ENCODE data around the gene AATK.

AATK gene, protein sequence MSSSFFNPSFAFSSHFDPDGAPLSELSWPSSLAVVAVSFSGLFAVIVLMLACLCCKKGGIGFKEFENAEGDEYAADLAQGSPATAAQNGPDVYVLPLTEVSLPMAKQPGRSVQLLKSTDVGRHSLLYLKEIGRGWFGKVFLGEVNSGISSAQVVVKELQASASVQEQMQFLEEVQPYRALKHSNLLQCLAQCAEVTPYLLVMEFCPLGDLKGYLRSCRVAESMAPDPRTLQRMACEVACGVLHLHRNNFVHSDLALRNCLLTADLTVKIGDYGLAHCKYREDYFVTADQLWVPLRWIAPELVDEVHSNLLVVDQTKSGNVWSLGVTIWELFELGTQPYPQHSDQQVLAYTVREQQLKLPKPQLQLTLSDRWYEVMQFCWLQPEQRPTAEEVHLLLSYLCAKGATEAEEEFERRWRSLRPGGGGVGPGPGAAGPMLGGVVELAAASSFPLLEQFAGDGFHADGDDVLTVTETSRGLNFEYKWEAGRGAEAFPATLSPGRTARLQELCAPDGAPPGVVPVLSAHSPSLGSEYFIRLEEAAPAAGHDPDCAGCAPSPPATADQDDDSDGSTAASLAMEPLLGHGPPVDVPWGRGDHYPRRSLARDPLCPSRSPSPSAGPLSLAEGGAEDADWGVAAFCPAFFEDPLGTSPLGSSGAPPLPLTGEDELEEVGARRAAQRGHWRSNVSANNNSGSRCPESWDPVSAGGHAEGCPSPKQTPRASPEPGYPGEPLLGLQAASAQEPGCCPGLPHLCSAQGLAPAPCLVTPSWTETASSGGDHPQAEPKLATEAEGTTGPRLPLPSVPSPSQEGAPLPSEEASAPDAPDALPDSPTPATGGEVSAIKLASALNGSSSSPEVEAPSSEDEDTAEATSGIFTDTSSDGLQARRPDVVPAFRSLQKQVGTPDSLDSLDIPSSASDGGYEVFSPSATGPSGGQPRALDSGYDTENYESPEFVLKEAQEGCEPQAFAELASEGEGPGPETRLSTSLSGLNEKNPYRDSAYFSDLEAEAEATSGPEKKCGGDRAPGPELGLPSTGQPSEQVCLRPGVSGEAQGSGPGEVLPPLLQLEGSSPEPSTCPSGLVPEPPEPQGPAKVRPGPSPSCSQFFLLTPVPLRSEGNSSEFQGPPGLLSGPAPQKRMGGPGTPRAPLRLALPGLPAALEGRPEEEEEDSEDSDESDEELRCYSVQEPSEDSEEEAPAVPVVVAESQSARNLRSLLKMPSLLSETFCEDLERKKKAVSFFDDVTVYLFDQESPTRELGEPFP (N-terminal part only)

DNA sequence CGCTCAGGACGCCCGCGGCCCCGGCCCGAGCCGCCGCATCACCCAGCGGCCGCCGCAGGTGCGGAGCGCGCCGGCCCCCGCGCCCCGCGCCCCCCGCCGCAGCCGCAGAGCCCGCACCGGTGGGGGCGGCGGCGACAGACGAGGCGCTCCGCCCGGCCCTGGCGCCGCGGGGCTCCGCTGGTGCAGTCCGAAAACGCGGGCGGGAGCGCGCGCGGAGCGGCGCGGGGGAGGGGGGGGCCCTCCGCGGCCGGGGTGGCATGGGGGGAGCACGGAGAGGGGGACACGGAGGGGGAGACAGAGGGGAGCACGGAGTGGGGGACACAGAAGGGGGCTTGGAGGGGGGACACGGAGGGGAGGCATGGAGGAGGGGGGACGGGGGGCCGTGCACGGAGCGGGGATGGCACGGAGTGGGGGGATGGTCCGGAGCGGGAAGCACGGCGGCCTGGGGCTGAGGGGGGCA, at the start of gene AATK:
Gene AATK (minus strand): TSS at position 189 of the 460 bp plus-strand sequence. CDS start 229 bp downstream, outside the sequence.
- no peak for DNase-seq (ENCODE audit: low spot score)

GRCh38 chr17:81213978-81214377, 48.0 kb upstream of the AATK start:
- no peak for DNase-seq (ENCODE audit: low spot score)

DNA sequence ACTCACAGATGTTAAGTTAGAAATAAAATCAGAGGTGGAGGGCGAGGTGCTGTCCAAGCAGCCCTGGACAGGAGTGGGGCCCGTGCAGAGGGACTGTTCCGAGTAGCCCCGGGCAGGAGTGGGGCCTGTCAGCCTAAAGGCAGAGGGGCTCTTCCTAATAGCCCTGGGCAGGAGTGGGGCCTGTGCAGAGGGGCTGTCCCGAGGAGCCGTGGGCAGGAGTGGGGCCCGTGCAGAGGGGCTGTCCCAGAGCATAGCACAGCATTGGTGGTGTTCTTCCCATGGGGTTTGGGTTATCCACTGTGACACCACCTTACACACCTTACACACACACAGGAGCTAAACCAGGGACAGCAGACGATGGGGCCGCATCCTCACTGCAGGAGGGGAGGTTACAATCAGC, 46.3 kb upstream of the AATK start:
- DNase-seq (ENCODE audit: low spot score), result no peak

GRCh38 chr17:81210868-81211267, 44.8 kb upstream of the AATK start:
- peak; percentile 65 for DNase-seq (ENCODE audit: low spot score)

DNA sequence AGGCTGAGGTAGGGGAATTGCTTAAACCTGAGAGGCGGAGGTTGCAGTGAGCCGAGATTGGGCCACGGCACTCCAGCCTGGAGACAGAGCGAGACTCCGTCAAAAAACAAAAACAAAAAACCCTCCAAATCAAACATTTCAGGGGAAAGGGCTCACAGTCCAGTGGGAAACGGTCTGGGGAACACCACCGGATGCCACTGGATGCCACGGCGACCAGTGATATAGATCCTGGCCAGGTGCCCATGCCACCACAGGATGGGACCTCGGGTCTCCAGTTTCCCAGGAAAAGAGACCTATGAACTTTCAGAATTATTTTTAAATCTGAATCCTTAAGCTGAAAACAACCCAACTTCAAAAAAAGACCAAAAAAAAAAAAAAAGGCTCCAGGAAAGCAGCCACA, 44.4 kb upstream of the AATK start:
- no peak for DNase-seq (ENCODE audit: low spot score)

- DNase-seq (ENCODE audit: low spot score), result no peak
These were observed 43.1 kb upstream of the AATK start for GRCh38 chr17:81209141-81209540.

DNA sequence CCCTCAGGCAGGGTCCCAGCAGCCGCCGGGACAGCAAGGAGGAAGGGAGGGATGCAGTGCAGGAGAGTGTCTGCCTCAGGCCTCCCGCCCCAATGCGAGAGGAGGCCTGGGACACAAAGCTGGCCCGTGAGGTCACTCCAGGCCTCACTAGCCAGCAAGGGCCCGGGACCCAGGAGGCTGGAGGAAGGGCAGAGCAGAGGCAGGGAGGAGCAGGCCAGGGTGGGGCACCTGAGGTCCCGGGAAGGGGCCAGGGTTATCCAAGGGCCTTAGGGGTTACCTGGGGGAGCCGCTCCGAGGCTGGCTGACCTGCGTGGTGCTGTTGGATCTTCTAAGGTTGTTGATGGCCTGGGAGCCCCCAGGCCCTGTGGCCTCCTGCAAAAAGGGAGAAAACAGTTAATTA, 42.6 kb upstream of the AATK start:
- no peak for DNase-seq (ENCODE audit: low spot score)

- DNase-seq (ENCODE audit: low spot score), result no peak
These were observed 41.9 kb upstream of the AATK start for GRCh38 chr17:81207610-81208581.

GRCh38 chr17:81206657-81207056, 40.6 kb upstream of the AATK start:
- DNase-seq (ENCODE audit: low spot score), result no peak

- no peak for DNase-seq (ENCODE audit: low spot score)
These were observed 40.1 kb upstream of the AATK start for GRCh38 chr17:81206166-81206565.

DNA sequence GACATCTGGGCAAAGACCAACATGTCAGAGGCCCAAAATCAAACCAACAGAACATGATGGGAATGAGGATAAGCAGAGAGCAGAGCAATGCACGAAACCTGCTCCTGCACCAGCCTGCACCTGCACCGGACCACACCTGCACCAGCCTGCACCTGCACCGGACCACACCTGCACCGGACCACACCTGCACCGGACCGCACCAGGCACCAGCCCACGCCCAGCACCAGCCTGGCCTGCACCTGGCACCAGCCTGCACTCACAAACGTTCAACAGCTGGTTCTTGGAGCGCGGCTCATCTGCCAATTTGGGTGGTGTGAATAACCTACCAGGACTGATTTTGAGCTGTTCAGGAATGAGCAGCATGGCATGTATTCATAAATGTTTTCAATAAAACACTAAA, 38.6 kb upstream of the AATK start:
- no peak for DNase-seq (ENCODE audit: low spot score)

- DNase-seq (ENCODE audit: low spot score), result no peak
These were observed 37.1 kb upstream of the AATK start for GRCh38 chr17:81203136-81203535.

- DNase-seq (ENCODE audit: low spot score), result no peak
These were observed 36.3 kb upstream of the AATK start for GRCh38 chr17:81202318-81202717.

GRCh38 chr17:81200695-81201580, 34.9 kb upstream of the AATK start:
- DNase-seq (ENCODE audit: low spot score), result peak; percentile 87

DNA sequence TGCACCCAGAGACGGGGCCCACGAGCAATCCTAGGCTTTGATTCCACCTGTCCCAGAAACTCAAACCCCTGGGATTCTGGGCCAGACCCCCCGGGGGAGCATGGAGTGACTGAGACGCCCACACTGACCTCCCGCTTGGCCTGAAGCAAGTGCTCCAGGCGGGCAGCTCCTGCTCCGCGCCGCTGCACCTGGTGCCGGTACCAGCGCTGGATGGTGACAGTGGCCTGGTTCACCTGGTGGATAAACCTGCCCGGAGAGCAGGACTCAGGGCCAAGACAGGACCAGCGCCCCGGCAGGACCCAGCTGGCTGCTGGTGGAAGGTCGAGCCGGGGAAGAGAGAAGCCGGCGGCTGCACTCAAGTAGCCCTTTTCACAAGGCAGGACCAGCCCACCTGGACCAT, 34.2 kb upstream of the AATK start:
- DNase-seq (ENCODE audit: low spot score), result no peak

DNA sequence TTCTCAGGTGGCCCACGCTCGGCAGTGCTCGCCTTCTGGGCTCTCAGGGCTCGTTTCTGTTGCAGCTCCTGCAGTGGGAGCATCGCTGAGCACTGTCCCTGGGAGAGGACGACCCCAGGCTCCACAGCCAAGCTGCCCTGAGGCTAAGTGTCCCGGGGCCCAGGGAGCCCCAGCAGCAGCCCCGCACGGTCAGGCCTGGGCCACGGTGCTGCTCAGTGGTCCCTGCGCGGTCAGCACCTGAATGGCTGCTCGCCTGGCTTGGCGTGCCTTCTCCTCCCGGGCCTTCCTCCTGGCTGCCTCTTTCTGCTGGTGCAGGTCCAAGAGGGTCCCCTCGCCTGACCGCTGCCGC, 33.4 kb upstream of the AATK start:
- no peak for DNase-seq (ENCODE audit: low spot score)

- DNase-seq (ENCODE audit: low spot score), result no peak
These were observed 32.9 kb upstream of the AATK start for GRCh38 chr17:81198826-81199481.

- DNase-seq (ENCODE audit: low spot score), result no peak
These were observed 31.9 kb upstream of the AATK start for GRCh38 chr17:81197831-81198490.

GRCh38 chr17:81197409-81197795, 31.4 kb upstream of the AATK start:
- no peak for DNase-seq (ENCODE audit: low spot score)

Measured in hepatic stellate cell (primary cell).